GM18507 (cell line): Measurements from ENCODE around the gene UMODL1.
A peak's percentile ranks its signal among the peaks of the same experiment; 100 is the strongest.

ENCODE experiments used
- DNase-seq: peaks from one replicate; pipeline ENCODE4 v3.0.0; 2011; ENCODE audit warnings: low read depth; ENCODE audit not compliant: insufficient read length; ENCODE audit errors: extremely low spot score
- FAIRE-seq: peaks from 2 replicates; lab custom pipeline; 2011; peaks lifted over from hg19 to GRCh38; lab: Jason Lieb, UNC

The UMODL1 gene

DNA sequence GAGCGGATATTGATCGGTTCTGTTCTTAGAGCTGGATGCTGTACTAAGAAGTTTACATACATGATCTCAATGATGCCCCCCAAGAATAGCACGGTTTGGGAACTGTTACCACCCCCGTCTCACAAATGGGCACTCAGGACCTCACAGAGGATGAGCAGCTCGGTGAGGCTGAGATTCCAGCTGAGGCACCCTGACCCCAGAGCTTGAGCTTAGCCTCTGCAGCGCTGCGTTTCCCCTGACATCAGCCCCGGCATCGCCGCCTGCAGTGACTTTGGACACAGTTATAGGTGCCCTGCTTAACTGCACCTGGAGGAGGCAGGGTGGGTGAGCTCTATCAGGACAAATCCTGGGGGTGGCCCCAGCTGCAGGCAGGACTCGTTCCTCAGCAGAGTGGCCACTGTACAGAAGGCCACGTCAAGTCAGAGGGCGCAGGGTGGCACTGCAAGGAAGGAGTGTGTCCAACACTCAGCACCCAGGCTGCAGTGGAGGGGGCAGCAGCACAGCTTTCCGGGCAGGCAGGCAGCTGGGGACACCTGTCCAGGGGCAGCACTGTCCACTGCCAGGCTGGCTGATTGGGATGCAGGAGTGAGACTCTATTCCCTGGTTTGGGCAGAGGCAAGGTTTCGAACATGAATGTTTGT, 82.0 kb downstream of the UMODL1 start:
- FAIRE-seq = no peak
- no peak for DNase-seq

GRCh38 chr21:42153746-42154145, 82.6 kb downstream of the UMODL1 start:
- no peak for FAIRE-seq
- DNase-seq = no peak

DNA sequence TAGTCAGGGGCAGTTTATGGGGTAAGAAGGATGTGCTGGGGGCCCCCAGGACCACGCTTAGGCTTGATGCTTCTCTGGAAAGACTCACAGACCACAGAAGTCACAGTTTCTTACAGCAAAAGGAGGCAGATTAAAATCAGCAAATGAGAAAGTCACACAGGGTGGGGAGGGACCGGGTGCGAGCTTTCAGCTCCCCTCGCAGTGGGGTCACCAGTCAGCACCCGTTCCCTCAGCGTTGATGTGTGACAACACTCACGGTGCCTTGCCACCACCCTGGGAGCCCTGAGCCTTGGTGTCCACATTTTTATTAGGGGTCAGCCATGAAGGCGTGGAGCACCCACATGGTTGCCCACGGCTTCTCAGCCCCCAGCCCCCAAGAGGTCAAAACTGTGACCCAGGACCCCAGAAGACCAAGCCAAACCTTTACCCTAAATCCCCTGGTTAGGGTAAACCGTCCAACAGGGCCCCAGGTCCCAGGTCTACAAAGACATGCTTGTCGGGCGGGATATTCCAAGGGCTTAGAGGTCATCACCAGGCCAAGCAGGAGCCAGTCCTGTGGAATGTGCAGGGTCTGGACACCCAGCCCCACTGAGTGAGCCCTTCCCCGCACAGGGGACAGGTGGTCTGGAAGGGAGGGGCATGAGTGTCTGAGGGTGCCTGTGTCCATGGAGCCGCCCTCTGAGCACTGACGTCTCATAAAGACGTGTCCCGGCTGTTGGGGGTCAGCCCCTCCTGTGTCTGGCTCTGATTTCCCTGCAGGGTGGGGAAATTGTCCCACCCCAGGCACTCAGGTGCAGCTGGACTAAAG, 83.3 kb downstream of the UMODL1 start:
- DNase-seq = no peak
- FAIRE-seq = no peak

DNA sequence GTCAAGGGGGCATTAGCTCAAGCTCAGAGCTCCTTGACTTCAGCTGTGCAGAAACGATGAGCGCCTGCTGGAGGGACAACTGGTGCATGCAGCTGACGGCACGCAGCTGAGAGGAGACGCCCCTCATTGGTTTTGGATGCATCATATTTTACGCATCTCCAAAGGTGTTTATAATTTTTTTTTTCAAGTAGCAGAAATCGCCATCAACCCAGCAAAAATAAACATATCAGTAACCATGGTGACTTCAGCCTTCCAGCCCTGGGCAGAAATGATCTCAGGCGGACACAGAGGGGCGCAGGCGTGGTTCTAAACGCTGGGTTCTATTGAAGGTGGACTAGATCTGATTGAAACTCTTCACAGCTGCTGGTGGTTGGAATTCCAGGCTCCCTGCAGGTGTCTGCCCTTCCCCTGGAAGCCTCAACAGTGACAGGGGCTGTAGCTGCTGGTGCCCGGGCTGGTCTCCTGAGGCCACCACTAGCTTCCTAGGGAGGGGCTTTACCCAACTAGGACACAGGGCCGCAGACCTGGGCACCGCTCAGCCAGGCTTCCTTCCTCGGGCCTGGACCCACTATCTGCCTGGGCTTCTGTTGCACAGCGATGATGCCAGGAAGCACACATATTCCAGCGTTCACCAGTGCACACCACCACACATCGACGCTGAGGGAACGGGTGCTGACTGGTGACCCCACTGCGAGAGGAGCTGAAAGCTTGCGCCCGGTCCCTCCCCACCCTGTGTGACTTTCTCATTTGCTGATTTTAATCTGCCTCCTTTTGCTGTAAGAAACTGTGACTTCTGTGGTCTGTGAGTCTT, 84.1 kb downstream of the UMODL1 start:
- FAIRE-seq (no peak), DNase-seq (no peak)

- FAIRE-seq (no peak), DNase-seq (no peak)
Measured at GRCh38 chr21:42156690-42157605, 85.8 kb downstream of the UMODL1 start.

GRCh38 chr21:42157606-42158310, 86.6 kb downstream of the UMODL1 start:
- DNase-seq (no peak), FAIRE-seq (no peak)

DNA sequence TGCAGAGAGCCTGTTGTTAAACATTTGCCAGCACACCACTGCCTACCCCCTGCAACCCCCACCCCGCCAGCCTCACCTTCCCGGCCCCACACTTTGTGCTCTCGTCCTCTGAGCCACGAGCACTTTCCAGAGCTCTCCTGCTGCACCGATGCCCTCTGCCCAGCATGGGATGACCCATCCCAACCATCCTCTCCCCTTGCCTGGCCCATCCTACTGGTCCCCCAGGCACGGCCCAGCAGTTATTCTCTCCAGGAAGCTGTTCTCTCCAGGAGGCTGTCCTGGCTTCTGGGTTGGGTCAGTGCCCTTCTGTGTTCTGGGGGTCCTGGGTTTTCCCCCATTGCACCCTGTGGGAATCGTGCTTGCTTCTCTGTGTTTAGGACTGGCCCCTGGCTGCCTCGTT, 87.7 kb downstream of the UMODL1 start:
- FAIRE-seq (no peak), DNase-seq (no peak)

- FAIRE-seq (no peak), DNase-seq (no peak)
Measured at GRCh38 chr21:42159560-42160110, 88.5 kb downstream of the UMODL1 start.

GRCh38 chr21:42160111-42160721, 89.1 kb downstream of the UMODL1 start:
- DNase-seq = no peak
- no peak for FAIRE-seq

- FAIRE-seq = no peak
- DNase-seq = no peak
Measured at GRCh38 chr21:42160765-42161164, 89.6 kb downstream of the UMODL1 start.

DNA sequence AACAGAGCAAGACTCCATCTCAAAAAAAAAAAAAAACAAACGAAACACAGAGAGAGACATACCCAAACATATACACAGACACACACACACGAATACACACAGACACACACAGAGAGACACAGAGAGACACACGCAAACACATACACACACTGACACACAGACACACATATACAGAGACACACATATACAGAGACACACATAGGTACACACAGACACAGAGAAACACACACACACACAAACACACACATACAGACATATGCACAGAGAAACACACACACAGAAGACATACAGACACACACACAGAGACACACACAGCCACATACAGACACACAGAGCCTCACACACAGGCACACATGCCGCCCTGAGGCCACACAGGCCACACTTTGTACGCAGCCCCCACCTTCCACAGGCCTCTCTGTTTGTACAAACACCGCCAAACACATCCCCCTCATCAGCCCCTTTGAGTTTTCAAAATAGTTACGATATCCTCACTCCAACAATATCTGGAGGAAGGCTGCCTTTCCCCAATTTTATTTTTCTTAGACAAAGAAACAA, 90.4 kb downstream of the UMODL1 start:
- DNase-seq = no peak
- FAIRE-seq = no peak

- FAIRE-seq (no peak), DNase-seq (no peak)
Measured at GRCh38 chr21:42161956-42162681, 91.0 kb downstream of the UMODL1 start.

GRCh38 chr21:42162831-42163510, 91.9 kb downstream of the UMODL1 start:
- FAIRE-seq = no peak
- DNase-seq = no peak

- no peak for FAIRE-seq
- no peak for DNase-seq
Measured at GRCh38 chr21:42163511-42163863, 92.4 kb downstream of the UMODL1 start.

- DNase-seq (peak; percentile 38), FAIRE-seq (peak; percentile 80)
Measured at GRCh38 chr21:42164064-42164789, 93.1 kb downstream of the UMODL1 start.

GRCh38 chr21:42164818-42165217, 93.7 kb downstream of the UMODL1 start:
- DNase-seq (no peak), FAIRE-seq (no peak)
